C4-2B (cell line): Measurements from ENCODE around the gene FKBP5.

Experiments used
- ZFX ChIP-seq: fragments of 450-650 bp; IDR thresholded peaks from 2 replicates; pipeline ENCODE4 v1.6.1; 2017
- TF ChIP-seq, protein P1 (sequence below): fragments of 450-650 bp; conservative IDR thresholded peaks from 2 replicates; pipeline ENCODE4 v1.5.1; 2017; ENCODE audit warnings: mild to moderate bottlenecking

DNA sequence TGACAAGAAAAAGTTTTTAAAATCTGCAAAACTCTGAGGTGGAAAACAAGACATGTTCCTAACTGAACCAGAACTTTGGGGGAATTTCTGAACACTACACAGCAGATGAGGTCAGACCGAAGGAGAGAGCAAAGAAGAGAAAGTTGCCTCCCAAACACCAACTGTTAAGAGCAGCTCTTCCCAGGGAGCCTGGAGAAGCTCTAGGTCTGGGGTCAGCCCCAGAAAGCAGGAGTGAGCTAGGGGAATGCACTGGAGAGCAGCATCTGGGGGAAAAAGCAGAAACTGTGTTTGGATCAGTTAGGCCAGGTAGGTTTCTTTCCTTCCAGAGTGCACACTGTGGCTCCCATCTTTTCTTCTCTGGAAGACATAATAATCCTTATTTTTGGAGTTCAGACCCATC, 41.3 kb downstream of the FKBP5 start:
- TF ChIP-seq, protein P1, sequence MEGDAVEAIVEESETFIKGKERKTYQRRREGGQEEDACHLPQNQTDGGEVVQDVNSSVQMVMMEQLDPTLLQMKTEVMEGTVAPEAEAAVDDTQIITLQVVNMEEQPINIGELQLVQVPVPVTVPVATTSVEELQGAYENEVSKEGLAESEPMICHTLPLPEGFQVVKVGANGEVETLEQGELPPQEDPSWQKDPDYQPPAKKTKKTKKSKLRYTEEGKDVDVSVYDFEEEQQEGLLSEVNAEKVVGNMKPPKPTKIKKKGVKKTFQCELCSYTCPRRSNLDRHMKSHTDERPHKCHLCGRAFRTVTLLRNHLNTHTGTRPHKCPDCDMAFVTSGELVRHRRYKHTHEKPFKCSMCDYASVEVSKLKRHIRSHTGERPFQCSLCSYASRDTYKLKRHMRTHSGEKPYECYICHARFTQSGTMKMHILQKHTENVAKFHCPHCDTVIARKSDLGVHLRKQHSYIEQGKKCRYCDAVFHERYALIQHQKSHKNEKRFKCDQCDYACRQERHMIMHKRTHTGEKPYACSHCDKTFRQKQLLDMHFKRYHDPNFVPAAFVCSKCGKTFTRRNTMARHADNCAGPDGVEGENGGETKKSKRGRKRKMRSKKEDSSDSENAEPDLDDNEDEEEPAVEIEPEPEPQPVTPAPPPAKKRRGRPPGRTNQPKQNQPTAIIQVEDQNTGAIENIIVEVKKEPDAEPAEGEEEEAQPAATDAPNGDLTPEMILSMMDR, result no peak
- no peak for TF ChIP-seq ZFX
